PFSK-1 (cell line): ENCODE data around the gene PCED1B.

Source experiments
- POLR2AphosphoS5 ChIP-seq: IDR thresholded peaks from 2 replicates; pipeline ENCODE4 v1.6.1; 2012; ENCODE audit warnings: low read depth, mild to moderate bottlenecking, control low read depth, low read length, moderate library complexity
- REST ChIP-seq, 2 experiments: IDR thresholded peaks; 2 replicates each; pipeline versions ENCODE4 v1.6.1 to v1.8.0; 2011 to 2012; ENCODE audit warnings: low read depth in 2 of 2, low read length in 2 of 2, control low read depth in 1 of 2, inconsistent platforms in 1 of 2, mild to moderate bottlenecking in 1 of 2, moderate library complexity in 1 of 2; ENCODE audit not compliant: insufficient read depth in 1 of 2
- SIN3A ChIP-seq: IDR thresholded peaks from 2 replicates; pipeline ENCODE4 v1.6.1; 2012; ENCODE audit warnings: mild to moderate bottlenecking, low read length, moderate library complexity, borderline replicate concordance; ENCODE audit not compliant: insufficient read depth
- TAF1 ChIP-seq: IDR thresholded peaks from 2 replicates; pipeline ENCODE4 v1.6.1; 2012; ENCODE audit warnings: low read length, control low read depth, borderline replicate concordance; ENCODE audit not compliant: insufficient read depth

GRCh38 chr12:47054659-47055058 lies 24.8 kb upstream of the PCED1B start:
- TF ChIP-seq TAF1 (no peak), POLR2AphosphoS5 (no peak), REST (IDR thresholded peaks at IDR 0.05; ENCODE audit: insufficient read depth in 1 of 2, low read depth in 2 of 2, low read length in 2 of 2) (no peak), SIN3A (no peak)
